Measurements from ENCODE around the gene RHBG.
"Not testable (repeated sequence)": the region's sequence is repeated elsewhere in the genome, so short reads cannot be mapped to it uniquely, and the experiment has no call there.

RHBG gene

GRCh38 chr1:156365754-156366153 lies 3.3 kb upstream of the RHBG start:
- no peak for DNase-seq (ENCODE audit: low read depth)
- H3K4me3 ChIP-seq (ENCODE audit: low read depth, low read length) = no peak overlapping the region
- no peak for TF ChIP-seq CTCF (IDR thresholded peaks at IDR 0.05; ENCODE audit: control insufficient read depth, extremely low read depth, insufficient read depth)

DNA sequence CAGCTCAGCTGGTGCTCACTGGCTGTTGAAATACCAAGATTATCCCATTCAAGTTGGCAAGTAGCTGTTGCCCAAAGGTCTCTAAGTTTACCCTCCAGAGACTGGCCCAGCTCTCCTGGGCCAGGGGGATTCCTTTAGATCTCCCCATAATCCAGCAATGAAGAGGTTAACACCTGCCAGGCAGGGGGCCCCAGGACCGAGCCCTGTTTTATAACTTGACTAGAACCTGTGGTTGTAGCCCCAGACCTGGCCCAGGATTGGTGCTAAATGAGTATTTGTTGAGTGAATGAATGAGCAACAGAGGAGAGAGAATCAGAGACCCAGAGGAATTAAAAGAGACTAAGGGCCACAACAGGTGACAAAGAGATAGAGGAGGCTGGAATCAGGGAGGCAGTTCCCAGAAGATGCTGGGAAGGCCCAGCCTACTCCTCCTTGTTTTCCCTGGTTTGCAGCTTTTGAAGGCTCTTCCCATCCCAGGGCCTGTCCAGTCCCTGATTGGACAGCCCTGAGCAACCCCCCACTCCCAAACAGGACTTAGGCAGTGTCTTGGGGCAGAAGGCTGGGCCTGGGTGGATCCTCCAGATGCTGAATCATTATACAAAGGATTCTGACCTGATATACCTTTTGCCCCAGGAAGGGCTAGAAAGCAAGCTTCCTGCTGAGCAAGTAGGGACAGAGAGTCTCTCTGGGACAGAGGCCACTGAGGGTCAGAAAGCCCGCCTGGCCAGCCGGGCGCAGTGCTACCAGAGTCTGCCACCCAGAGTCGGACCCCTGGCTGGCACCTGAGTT lies 2.4 kb upstream of the RHBG start:
- no peak overlapping the region for H3K4me3 ChIP-seq (ENCODE audit: low read depth, low read length)
- no peak for DNase-seq (ENCODE audit: low read depth)
- no peak for TF ChIP-seq CTCF (IDR thresholded peaks at IDR 0.05; ENCODE audit: control insufficient read depth, extremely low read depth, insufficient read depth)

- no peak for TF ChIP-seq CTCF (IDR thresholded peaks at IDR 0.05; ENCODE audit: control insufficient read depth, extremely low read depth, insufficient read depth)
- H3K4me3 ChIP-seq (ENCODE audit: low read depth, low read length) = no peak overlapping the region
- DNase-seq (ENCODE audit: low read depth) = no peak
Observed at GRCh38 chr1:156367383-156368156, 1.4 kb upstream of the RHBG start.

- H3K4me3 ChIP-seq (ENCODE audit: low read depth, low read length) = no peak overlapping the region
- no peak for TF ChIP-seq CTCF (IDR thresholded peaks at IDR 0.05; ENCODE audit: control insufficient read depth, extremely low read depth, insufficient read depth)
- DNase-seq (ENCODE audit: low read depth) = no peak
Observed at GRCh38 chr1:156368157-156368658, 803 bp upstream of the RHBG start.

DNA sequence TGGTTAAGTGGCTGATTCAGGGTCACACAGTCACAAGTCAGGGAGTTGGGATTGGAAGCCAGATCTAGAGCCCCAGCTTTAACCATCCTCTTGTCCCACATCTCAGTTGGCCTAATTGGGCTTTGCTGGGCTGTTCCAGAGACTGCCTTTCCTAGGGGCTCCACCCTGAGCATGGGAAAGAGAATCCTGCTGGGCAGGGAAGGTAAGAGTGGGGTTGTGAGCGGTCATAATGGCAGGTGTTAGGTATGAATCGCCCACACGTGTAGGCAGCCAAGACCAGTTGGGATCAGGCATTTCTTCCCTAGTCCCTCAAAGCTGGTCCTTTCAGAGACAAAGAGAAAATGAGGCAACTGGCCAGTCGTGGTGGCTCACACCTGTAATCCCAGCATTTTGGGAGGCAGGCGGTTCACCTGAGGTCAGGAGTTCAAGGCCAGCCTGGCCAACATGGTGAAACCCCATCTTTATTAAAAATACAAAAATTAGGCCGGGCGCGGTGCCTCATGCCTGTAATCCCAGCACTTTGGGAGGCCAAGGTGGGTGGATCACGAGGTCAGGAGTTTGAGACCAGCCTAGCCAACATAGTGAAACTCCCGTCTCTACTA lies 775 bp downstream of the RHBG start:
- H3K4me3 ChIP-seq (ENCODE audit: low read depth, low read length) = peak overlapping the region; percentile 55
- DNase-seq (ENCODE audit: low read depth) = not testable (repeated sequence)

GRCh38 chr1:156371553-156372264 lies 2.7 kb downstream of the RHBG start:
- no peak for DNase-seq (ENCODE audit: low read depth)

More at GRCh38 chr1:156371553-156372264, 2.7 kb downstream of the RHBG start:
- no peak for TF ChIP-seq CTCF (IDR thresholded peaks at IDR 0.05; ENCODE audit: control insufficient read depth, extremely low read depth, insufficient read depth)
- no peak overlapping the region for H3K4me3 ChIP-seq (ENCODE audit: low read depth, low read length)

Data from LNCaP clone FGC (cell line).